Activated CD4-positive, alpha-beta T cell treated with anti-CD3 and anti-CD28 coated beads, Interleukin-2, amount 10 ng/mL, durations not matched to agents 7 days and 5 days (primary cell): Measurements from ENCODE around the gene GGTLC2. TPM values are rescaled to one million over a fixed set of nuclear protein-coding genes. Genes with fewer than 3 reads are reported as not detected.
"Not testable (repeated sequence)": the region's sequence is repeated elsewhere in the genome, so short reads cannot be mapped to it uniquely, and the experiment has no call there.

Source experiments
- CTCF ChIA-PET: fragments of 350-600 bp; sonication (Branson Sonifier 250); formaldehyde crosslinking; loops from one replicate; lab custom pipeline; 2021; ENCODE audit warnings: antibody characterized with exemption; lab: Charles Lee
- POLR2A ChIA-PET: fragments of 350-600 bp; sonication (Branson Sonifier 250); formaldehyde crosslinking; loops from one replicate; lab custom pipeline; 2021; ENCODE audit warnings: antibody characterized with exemption; lab: Charles Lee
- DNase-seq: peaks from one replicate; pipeline ENCODE4 v3.0.0-alpha.2; 2020
- H3K27ac Mint-ChIP-seq: one replicate; pipeline ENCODE4 v1.8.0; 2021; ENCODE audit warnings: mild to moderate bottlenecking, moderate library complexity, mixed read lengths
- H3K27me3 Mint-ChIP-seq: one replicate; pipeline ENCODE4 v1.8.0; 2021; ENCODE audit warnings: mixed read lengths
- H3K36me3 Mint-ChIP-seq: one replicate; pipeline ENCODE4 v1.8.0; 2021; ENCODE audit warnings: low read depth, mixed read lengths
- H3K4me1 Mint-ChIP-seq: one replicate; pipeline ENCODE4 v1.8.0; 2021; ENCODE audit warnings: mixed read lengths
- H3K4me3 Mint-ChIP-seq: one replicate; pipeline ENCODE4 v1.8.0; 2021; ENCODE audit warnings: mild to moderate bottlenecking, moderate library complexity, mixed read lengths
- H3K9me3 Mint-ChIP-seq: one replicate; pipeline ENCODE4 v1.8.0; 2021; ENCODE audit warnings: mixed read lengths
- total RNA-seq, 2 experiments: library from RNA; stranded (reverse); gene quantifications; one replicate each; pipeline ENCODE4 v1.2.3, GENCODE V29; 2021

Gene GGTLC2
- total RNA-seq, 2 experiments from 2014 or later, result not detected

DNA sequence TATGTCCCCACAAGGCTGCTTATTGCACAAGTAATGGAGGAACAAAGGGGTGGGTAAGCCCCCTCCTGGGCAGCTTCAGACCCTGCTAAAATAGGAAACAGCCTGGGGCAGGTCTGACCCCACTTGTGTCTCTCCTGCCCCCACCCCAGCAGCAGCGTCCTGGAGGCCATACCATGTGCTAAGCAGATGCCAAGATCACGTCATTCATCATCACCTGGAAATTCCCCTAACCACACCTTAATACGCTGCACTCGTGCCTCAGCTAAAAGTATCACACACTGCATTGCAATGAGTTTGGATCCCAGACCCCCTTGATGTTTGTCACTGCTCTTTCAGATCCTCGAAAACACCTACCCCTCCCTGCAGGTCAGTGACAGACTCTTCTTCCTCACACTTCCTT lies 27.8 kb upstream of the GGTLC2 start:
- Mint-ChIP-seq H3K27me3 (peaks cover 3% of the 10 kb centered on the region), H3K9me3 (no peaks in the 10 kb centered on the region), H3K4me1 (peaks cover 10% of the 10 kb centered on the region), H3K4me3 (no peak overlapping the region), H3K27ac (no peak overlapping the region), H3K36me3 (no peaks in the 10 kb centered on the region)
- no peak for DNase-seq
- POLR2A ChIA-PET, result no interaction called here
- CTCF ChIA-PET, result no interaction called here

- H3K27me3 Mint-ChIP-seq, result peaks cover 3% of the 10 kb centered on the region
- no peaks in the 10 kb centered on the region for H3K36me3 Mint-ChIP-seq
- no peaks in the 10 kb centered on the region for H3K9me3 Mint-ChIP-seq
- DNase-seq, result no peak
- H3K4me3 Mint-ChIP-seq, result no peak overlapping the region
- CTCF ChIA-PET, result interaction anchor here (1.2 kb wide), 1 partner anchor 265 kb away, joined by 3 read pairs; no protein-coding TSS in a partner anchor
- H3K4me1 Mint-ChIP-seq, result peaks cover 10% of the 10 kb centered on the region
- H3K27ac Mint-ChIP-seq, result no peak overlapping the region
- POLR2A ChIA-PET, result no interaction called here
Measured at GRCh38 chr22:22618448-22618847, 26.0 kb upstream of the GGTLC2 start.

- H3K27me3 Mint-ChIP-seq, result peaks cover 3% of the 10 kb centered on the region
- no peaks in the 10 kb centered on the region for H3K36me3 Mint-ChIP-seq
- POLR2A ChIA-PET, result no interaction called here
Measured at GRCh38 chr22:22618923-22619322, 25.5 kb upstream of the GGTLC2 start.

DNA sequence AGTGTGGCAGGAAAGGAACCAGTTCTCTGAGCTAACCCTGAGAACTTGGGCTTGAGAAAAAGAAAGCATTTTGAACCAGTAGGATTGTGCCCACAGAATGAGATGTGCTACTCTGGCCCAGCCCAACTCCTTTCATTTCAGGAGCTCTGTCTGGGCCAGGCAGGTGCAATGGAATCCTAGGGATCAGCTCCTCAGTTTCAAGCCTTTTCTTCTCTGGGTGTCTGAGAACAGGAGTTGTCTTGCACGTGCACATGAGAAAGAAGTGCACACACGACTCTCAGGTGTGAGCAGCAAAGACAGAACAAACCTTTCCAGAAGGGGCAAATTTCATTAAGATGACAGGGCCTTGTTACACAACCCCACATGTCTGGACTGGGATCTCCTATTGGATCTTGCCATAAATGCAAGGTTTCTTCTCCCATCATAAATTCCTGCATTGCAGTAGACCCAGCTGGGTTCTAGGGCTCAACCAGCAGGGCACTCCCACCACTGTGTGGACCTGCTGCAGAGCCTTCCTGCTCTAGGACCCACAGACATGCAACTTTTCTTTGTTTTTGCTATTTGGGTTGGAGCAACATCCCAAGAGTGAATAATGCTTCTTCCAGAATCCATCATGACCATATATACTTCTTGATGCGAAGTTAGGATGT lies 24.5 kb upstream of the GGTLC2 start:
- DNase-seq, result no peak
- Mint-ChIP-seq H3K27me3 (peaks cover 3% of the 10 kb centered on the region), H3K36me3 (no peaks in the 10 kb centered on the region), H3K9me3 (peaks cover 3% of the 10 kb centered on the region), H3K4me3 (no peak overlapping the region), H3K27ac (no peak overlapping the region), H3K4me1 (peaks cover 10% of the 10 kb centered on the region)
- CTCF ChIA-PET, result no interaction called here
- POLR2A ChIA-PET, result no interaction called here

More at GRCh38 chr22:22618923-22619322, 25.5 kb upstream of the GGTLC2 start:
- DNase-seq, result no peak
- H3K9me3 Mint-ChIP-seq, result no peaks in the 10 kb centered on the region
- no peak overlapping the region for H3K4me3 Mint-ChIP-seq
- peaks cover 10% of the 10 kb centered on the region for H3K4me1 Mint-ChIP-seq
- CTCF ChIA-PET, result interaction anchor here (1.2 kb wide), 1 partner anchor 265 kb away, joined by 3 read pairs; no protein-coding TSS in a partner anchor
- no peak overlapping the region for H3K27ac Mint-ChIP-seq

DNA sequence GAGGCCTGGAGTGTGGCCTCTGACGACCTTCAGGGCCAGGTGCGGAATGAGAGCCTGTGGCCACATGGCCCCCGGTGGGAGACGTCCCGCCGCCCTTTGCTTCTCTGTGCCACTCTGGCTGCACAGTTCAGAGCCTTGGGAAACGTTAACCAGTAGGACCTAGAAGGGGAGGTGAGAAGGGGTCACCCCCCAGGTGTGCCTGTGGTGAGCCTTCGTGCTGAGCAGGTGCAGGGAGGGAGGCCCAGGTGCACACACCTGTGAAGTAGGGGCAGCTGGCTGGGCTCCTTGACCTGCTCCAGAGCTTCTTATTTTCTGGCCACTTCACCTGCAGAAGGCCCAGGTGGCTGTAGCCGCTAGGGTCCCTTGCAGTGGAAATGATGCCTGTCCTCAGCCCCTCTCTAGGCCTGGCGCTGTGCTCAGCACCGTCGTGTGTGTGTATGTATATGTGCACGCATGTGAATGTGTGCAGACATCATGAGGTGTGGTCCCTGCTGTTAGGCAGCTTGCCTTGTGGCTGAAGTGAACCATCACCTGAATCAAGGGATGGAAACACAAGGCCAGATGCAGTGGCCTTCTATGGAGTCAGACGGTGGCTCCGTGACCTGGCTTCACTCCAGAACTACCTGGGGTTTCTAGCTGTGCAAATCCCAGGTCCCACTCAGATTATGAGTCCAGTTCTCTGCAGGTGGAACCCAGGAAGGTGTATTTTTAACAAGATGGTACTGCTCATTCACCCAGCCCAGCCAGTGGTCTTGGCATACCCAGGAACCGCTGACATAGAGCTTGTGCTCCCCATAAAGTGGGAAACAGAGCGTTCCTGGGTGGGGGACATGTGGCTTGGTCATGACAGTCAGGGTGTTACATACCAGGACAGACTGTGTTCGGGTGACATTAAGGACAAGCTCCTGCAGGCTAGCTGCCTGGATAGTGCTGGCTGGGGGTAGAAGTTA lies 15.6 kb upstream of the GGTLC2 start:
- POLR2A ChIA-PET, DNase-seq, H3K36me3 Mint-ChIP-seq, H3K27ac Mint-ChIP-seq, CTCF ChIA-PET, H3K4me1 Mint-ChIP-seq, H3K4me3 Mint-ChIP-seq, H3K9me3 Mint-ChIP-seq, H3K27me3 Mint-ChIP-seq: not testable (repeated sequence)

DNA sequence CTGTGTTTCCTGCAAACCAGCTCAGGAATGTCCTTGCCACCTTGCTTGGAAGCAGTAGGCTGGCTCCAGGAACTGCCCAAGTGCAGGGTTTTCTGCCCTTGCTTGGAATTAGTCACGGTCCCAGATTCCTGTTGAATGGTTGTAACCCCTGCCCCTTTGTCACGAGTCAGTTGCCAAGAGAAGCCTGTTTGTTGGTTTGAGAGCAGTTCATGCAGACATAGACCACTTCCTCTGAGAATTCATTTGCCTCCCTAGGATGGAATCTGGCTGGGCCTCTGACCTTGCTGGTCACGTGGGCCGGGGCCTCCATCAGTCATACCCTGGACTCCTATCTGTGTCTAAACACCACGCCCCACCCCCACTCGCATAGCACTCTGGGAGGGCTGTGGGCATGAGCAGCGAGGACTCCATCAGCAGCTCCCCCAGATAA lies 13.2 kb upstream of the GGTLC2 start:
- H3K36me3 Mint-ChIP-seq, CTCF ChIA-PET, H3K27me3 Mint-ChIP-seq, H3K4me3 Mint-ChIP-seq, H3K27ac Mint-ChIP-seq, POLR2A ChIA-PET, H3K9me3 Mint-ChIP-seq, H3K4me1 Mint-ChIP-seq, DNase-seq: not testable (repeated sequence)

- CTCF ChIA-PET, H3K27ac Mint-ChIP-seq, H3K4me3 Mint-ChIP-seq, H3K9me3 Mint-ChIP-seq, POLR2A ChIA-PET, H3K36me3 Mint-ChIP-seq, H3K27me3 Mint-ChIP-seq, H3K4me1 Mint-ChIP-seq, DNase-seq: not testable (repeated sequence)
Measured at GRCh38 chr22:22632226-22632625, 12.2 kb upstream of the GGTLC2 start.

- H3K27me3 Mint-ChIP-seq, POLR2A ChIA-PET, H3K27ac Mint-ChIP-seq, H3K9me3 Mint-ChIP-seq, CTCF ChIA-PET, DNase-seq, H3K36me3 Mint-ChIP-seq, H3K4me3 Mint-ChIP-seq, H3K4me1 Mint-ChIP-seq: not testable (repeated sequence)
Measured at GRCh38 chr22:22633533-22633932, 10.9 kb upstream of the GGTLC2 start.

GRCh38 chr22:22636260-22636659 lies 8.2 kb upstream of the GGTLC2 start:
- H3K9me3 Mint-ChIP-seq, H3K36me3 Mint-ChIP-seq, H3K27me3 Mint-ChIP-seq, POLR2A ChIA-PET, CTCF ChIA-PET, H3K4me3 Mint-ChIP-seq, H3K27ac Mint-ChIP-seq, DNase-seq, H3K4me1 Mint-ChIP-seq: not testable (repeated sequence)

DNA sequence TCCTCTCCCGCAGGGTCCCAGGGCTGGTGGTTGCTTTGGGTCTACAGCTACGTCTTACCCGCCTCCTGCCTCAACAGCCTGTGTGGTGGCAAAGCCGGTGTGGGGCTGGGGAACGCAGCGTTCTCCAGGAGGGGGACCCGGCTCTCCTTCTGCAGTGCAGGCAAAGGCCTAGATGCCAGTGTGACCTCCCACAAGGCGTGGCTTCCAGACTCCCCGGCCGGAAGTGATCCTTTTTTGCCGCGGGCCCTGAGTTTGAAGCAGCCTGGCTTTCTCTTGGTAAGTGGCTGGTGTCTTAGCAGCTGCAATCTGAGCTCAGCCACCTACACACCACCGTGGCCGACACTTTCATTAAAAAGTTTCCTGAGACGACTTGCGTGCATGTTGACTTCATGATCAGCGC lies 6.1 kb upstream of the GGTLC2 start:
- H3K27me3 Mint-ChIP-seq, DNase-seq, H3K36me3 Mint-ChIP-seq, POLR2A ChIA-PET, H3K4me3 Mint-ChIP-seq, H3K9me3 Mint-ChIP-seq, H3K27ac Mint-ChIP-seq, H3K4me1 Mint-ChIP-seq, CTCF ChIA-PET: not testable (repeated sequence)

DNA sequence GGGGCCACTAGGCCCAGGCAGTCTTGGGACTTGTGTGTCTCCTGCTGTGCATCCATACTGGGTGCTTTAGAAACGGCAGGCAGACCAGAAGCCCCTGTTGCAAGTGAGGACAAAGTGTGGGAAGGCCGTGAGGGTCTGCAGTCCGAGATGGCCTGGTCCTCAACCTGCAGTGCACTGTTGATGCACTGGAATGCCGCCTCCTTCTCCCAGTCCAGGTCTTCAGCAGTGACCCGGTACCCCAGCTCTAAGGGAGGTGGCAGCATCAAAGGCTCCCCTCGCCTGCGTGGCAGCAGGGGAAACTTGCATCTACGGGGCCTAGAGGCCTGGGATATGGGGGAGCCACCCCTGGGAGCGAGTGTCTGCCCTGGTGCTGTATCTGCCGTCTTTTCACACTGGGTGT lies 2.2 kb upstream of the GGTLC2 start:
- POLR2A ChIA-PET, H3K27me3 Mint-ChIP-seq, H3K4me3 Mint-ChIP-seq, DNase-seq, H3K9me3 Mint-ChIP-seq, H3K27ac Mint-ChIP-seq, CTCF ChIA-PET, H3K4me1 Mint-ChIP-seq, H3K36me3 Mint-ChIP-seq: not testable (repeated sequence)

DNA sequence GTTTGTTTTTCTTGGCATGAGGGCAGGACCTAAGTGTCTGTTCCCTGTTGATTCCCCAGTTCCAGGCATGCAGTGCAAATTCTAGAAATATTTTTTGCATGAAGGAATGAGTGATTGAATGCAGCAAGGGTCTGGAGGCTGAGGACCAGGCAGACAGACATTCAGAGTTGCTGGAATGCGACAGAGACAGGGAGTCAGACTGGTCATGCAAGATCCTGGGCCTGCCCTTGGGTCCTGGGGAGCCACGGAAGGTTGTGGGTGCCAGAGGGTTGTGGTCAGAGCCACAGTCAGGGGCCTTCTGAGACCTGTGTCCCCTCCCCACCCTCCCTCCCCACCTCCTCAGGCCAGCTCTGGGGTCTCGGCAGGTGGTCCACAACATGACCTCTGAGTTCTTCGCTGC lies 1.6 kb downstream of the GGTLC2 start:
- DNase-seq, H3K36me3 Mint-ChIP-seq, H3K27ac Mint-ChIP-seq, H3K27me3 Mint-ChIP-seq, H3K9me3 Mint-ChIP-seq, CTCF ChIA-PET, H3K4me1 Mint-ChIP-seq, POLR2A ChIA-PET, H3K4me3 Mint-ChIP-seq: not testable (repeated sequence)

GRCh38 chr22:22647952-22648351 lies 3.5 kb downstream of the GGTLC2 start:
- H3K27me3 Mint-ChIP-seq, DNase-seq, H3K4me3 Mint-ChIP-seq, CTCF ChIA-PET, H3K27ac Mint-ChIP-seq, H3K4me1 Mint-ChIP-seq, H3K9me3 Mint-ChIP-seq, H3K36me3 Mint-ChIP-seq, POLR2A ChIA-PET: not testable (repeated sequence)
